HepG2 (cell line): ENCODE measurements around the gene CHRM2. TPM values are rescaled to one million over a fixed set of nuclear protein-coding genes. Genes with fewer than 3 reads are reported as not detected.

Experiments
- ATAC-seq: fragments of 200-7000 bp; cut with Tn5 transposase; 3 replicates; pipeline ENCODE4 v1.9.1; 2020; ENCODE audit warnings: mild to moderate bottlenecking, moderate library complexity
- BruUV-seq: library from RNA; stranded (reverse); fragments of 400-500 nt; replicated peaks from 2 replicates; lab custom pipeline; 2021; lab: Mats Ljungman, UMichigan
- CTCF ChIA-PET: fragments of 300-600 bp; formaldehyde crosslinking; extraction: SDS; loops from one replicate; lab custom pipeline; 2021; ENCODE audit warnings: low total read pairs, inconsistent platforms, low intra/inter-chr PET ratio; lab: Yijun Ruan, JAX
- POLR2A ChIA-PET: fragments of 350-600 bp; sonication (Branson Sonifier 250); formaldehyde crosslinking; loops from one replicate; lab custom pipeline; 2020; ENCODE audit warnings: antibody characterized with exemption, inconsistent platforms; lab: Yijun Ruan, JAX
- DNase-seq: peaks from one replicate; pipeline ENCODE4 v3.0.0-alpha.2; 2015; ENCODE audit warnings: low spot score
- FAIRE-seq: peaks from 3 replicates; lab custom pipeline; 2011; peaks lifted over from hg19 to GRCh38; lab: Jason Lieb, UNC
- H2AFZ ChIP-seq: one replicate; pipeline ENCODE4 v1.6.1; 2011; ENCODE audit warnings: low read length, inconsistent platforms
- H3K27ac ChIP-seq: fragments of 300-600 bp; 3 replicates; pipeline ENCODE4 v1.8.0; 2011; ENCODE audit warnings: mixed run types, mild to moderate bottlenecking, mixed read lengths, low read length, inconsistent platforms; ENCODE audit not compliant: insufficient read depth; ENCODE audit errors: extremely low read length
- H3K27me3 ChIP-seq, 2 experiments: fragments of 200-600 bp in 1 of 2; 2 replicates in 1 of 2; 3 replicates in 1 of 2; pipeline versions ENCODE4 v1.6.0 to v1.8.0; 2011; ENCODE audit warnings: low read length in 2 of 2, mild to moderate bottlenecking in 2 of 2, moderate library complexity in 2 of 2, inconsistent platforms in 1 of 2; ENCODE audit not compliant: insufficient read depth in 2 of 2, control insufficient read depth in 1 of 2
- H3K36me3 ChIP-seq, 2 experiments: fragments of 200-600 bp in 1 of 2; replicated peaks in 1 of 2; 2 replicates in 1 of 2; 3 replicates in 1 of 2; pipeline versions ENCODE4 v1.5.1 to v1.8.0; 2011; ENCODE audit warnings: low read length in 2 of 2, inconsistent platforms in 1 of 2; ENCODE audit not compliant: insufficient read depth in 2 of 2, control insufficient read depth in 1 of 2
- H3K4me1 ChIP-seq: 2 replicates; pipeline ENCODE4 v1.5.1; 2012; ENCODE audit warnings: low read length, inconsistent platforms; ENCODE audit not compliant: insufficient read depth
- H3K4me2 ChIP-seq: 2 replicates; pipeline ENCODE4 v1.6.0; 2011; ENCODE audit warnings: low read depth, low read length, inconsistent platforms
- H3K4me3 ChIP-seq, 3 experiments: fragments of 200-600 bp in 1 of 3; sonication (generic), shearing (Covaris generic) in 1 of 3; replicated peaks in 1 of 3; 2 replicates each; pipeline ENCODE4 v1.5.1; 2011 to 2016; ENCODE audit warnings: low read length in 3 of 3, inconsistent platforms in 2 of 3, low read depth in 2 of 3, mild to moderate bottlenecking in 2 of 3, control low read depth in 1 of 3, mixed read lengths in 1 of 3; ENCODE audit not compliant: insufficient read depth in 1 of 3
- H3K79me2 ChIP-seq: one replicate; pipeline ENCODE4 v1.6.1; 2011; ENCODE audit warnings: low read length, inconsistent platforms; ENCODE audit not compliant: insufficient read depth
- H3K9ac ChIP-seq: 2 replicates; pipeline ENCODE4 v1.6.0; 2011; ENCODE audit warnings: mild to moderate bottlenecking, low read depth, low read length, inconsistent platforms; ENCODE audit not compliant: insufficient read depth
- H3K9me3 ChIP-seq: 2 replicates; pipeline ENCODE4 v1.5.1; 2012; ENCODE audit warnings: mild to moderate bottlenecking, low read length
- H4K20me1 ChIP-seq: 2 replicates; pipeline ENCODE4 v1.6.0; 2011; ENCODE audit warnings: inconsistent platforms, mild to moderate bottlenecking, low read length, moderate library complexity; ENCODE audit not compliant: insufficient read depth
- ATRX ChIP-seq: sonication (generic); formaldehyde crosslinking; IDR thresholded peaks from 2 replicates; pipeline ENCODE4 v1.4.0; 2020; ENCODE audit warnings: missing genetic modification reagents, borderline replicate concordance
- FOXK2 ChIP-seq: fragments of 450-650 bp; IDR thresholded peaks from 2 replicates; pipeline ENCODE4 v1.6.1; 2016
- HOXA9 ChIP-seq: sonication (generic); formaldehyde crosslinking; IDR thresholded peaks from 2 replicates; pipeline ENCODE4 v1.8.1; 2022; ENCODE audit warnings: missing genetic modification reagents, mild to moderate bottlenecking, moderate library complexity, borderline replicate concordance
- MTF1 ChIP-seq: sonication (generic); formaldehyde crosslinking; IDR thresholded peaks from 2 replicates; pipeline ENCODE4 v1.5.0; 2020; ENCODE audit warnings: missing genetic modification reagents
- SP5 ChIP-seq: IDR thresholded peaks from 2 replicates; pipeline ENCODE4 v1.6.1; 2016; ENCODE audit warnings: low read depth, borderline replicate concordance
- ZFP36L2 ChIP-seq: sonication (generic); formaldehyde crosslinking; IDR thresholded peaks from 2 replicates; pipeline ENCODE4 v1.4.0; 2020; ENCODE audit warnings: missing genetic modification reagents
- ZNF607 ChIP-seq: sonication (generic); formaldehyde crosslinking; IDR thresholded peaks from 2 replicates; pipeline ENCODE4 v1.5.1; 2020; ENCODE audit warnings: missing genetic modification reagents, mild to moderate bottlenecking, borderline replicate concordance
- WGBS: methylation state at CpG from one replicate; pipeline ENCODE4 v1.1.6; 2017; ENCODE audit warnings: low lambda C conversion rate; 5-methylcytosine and 5-hydroxymethylcytosine counted together
- in situ Hi-C: cut with HindIII; loops from 2 replicates; pipeline ENCODE4 v1.10.0; 2017; ENCODE audit warnings: low pct_unique_long_range_greater_than_20kb; ENCODE audit not compliant: extremely low pct_ligation_motif_present
- intact Hi-C: fragments of 100-400 bp; cut with micrococcal nuclease; formaldehyde crosslinking; loops from one replicate; pipeline ENCODE4 v1.10.0; 2022; ENCODE audit not compliant: unreplicated experiment
- polyA plus RNA-seq, 8 experiments: library from polyadenylated mRNA; depleted of rRNA in 3 of 8; stranded (reverse) in 7 of 8; unstranded in 1 of 8; fragments of >200 nt; fragmentation: Illumina TruSeq in 4 of 8; extraction: Trizol in 4 of 8; gene quantifications; 2 replicates each; pipeline versions ENCODE4 v1.2.1 to v1.2.3, GENCODE V29; 2011 to 2016; ENCODE audit warnings: low read depth in 4 of 8, missing spikeins in 1 of 8, mixed read lengths in 1 of 8; ENCODE audit not compliant: insufficient read depth in 1 of 8
- total RNA-seq, 5 experiments: library from RNA; depleted of rRNA; stranded (reverse); fragments of >200 nt; fragmentation: Illumina TruSeq; extraction: Trizol; gene quantifications; 2 replicates each; pipeline ENCODE4 v1.2.3, GENCODE V29; 2016; ENCODE audit warnings: low read depth in 1 of 5
- TF ChIP-seq, protein P1 (sequence below): sonication (generic); formaldehyde crosslinking; IDR thresholded peaks from 2 replicates; pipeline ENCODE4 v1.4.0; 2020; ENCODE audit warnings: low read depth, mild to moderate bottlenecking, missing genetic modification reagents
- TF ChIP-seq, protein P2 (sequence below), 2 experiments: fragments of 450-650 bp in 1 of 2; sonication (generic) in 1 of 2; formaldehyde crosslinking; IDR thresholded peaks; 2 replicates each; pipeline versions ENCODE4 v1.5.0 to v1.8.0; 2020 to 2022; ENCODE audit warnings: mild to moderate bottlenecking in 1 of 2, missing genetic modification reagents in 1 of 2

CHRM2 gene
- total and polyA plus RNA-seq, 2 of the 13 experiments (the other 11 are each of a cell fraction or from before 2014, with no cell fraction given) = not detected

- TF ChIP-seq, protein P1, sequence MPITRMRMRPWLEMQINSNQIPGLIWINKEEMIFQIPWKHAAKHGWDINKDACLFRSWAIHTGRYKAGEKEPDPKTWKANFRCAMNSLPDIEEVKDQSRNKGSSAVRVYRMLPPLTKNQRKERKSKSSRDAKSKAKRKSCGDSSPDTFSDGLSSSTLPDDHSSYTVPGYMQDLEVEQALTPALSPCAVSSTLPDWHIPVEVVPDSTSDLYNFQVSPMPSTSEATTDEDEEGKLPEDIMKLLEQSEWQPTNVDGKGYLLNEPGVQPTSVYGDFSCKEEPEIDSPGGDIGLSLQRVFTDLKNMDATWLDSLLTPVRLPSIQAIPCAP (CRISPR knock-in tag) = no peak
These were observed 8.6 kb upstream of the CHRM2 start (continued) for GRCh38 chr7:136859803-136860202.

- FAIRE-seq = no peak
- no peak overlapping the region for H3K4me2 ChIP-seq
- POLR2A ChIA-PET = no interaction called here
- H3K4me3 ChIP-seq = no peak overlapping the region
- no peak overlapping the region for H3K27ac ChIP-seq
- WGBS = 35% methylated on average over 8 of the region's 10 CpGs
- intact Hi-C loops (no loop called here), in situ Hi-C loops (no loop called here)
- H3K79me2 ChIP-seq = no peaks in the 10 kb centered on the region
- no peaks in the 10 kb centered on the region for H3K9me3 ChIP-seq
- DNase-seq = no peak
- H3K27me3 ChIP-seq = 0 out of 5 replicates have a peak, but pooled peaks cover 0 to 5% of the 10 kb centered on the region in 2 experiments
- no peak overlapping the region for H3K9ac ChIP-seq
- no peak overlapping the region for H2AFZ ChIP-seq
- no peaks in the 10 kb centered on the region for H4K20me1 ChIP-seq
- H3K4me1 ChIP-seq = no peaks in the 10 kb centered on the region
- TF ChIP-seq, protein P2, sequence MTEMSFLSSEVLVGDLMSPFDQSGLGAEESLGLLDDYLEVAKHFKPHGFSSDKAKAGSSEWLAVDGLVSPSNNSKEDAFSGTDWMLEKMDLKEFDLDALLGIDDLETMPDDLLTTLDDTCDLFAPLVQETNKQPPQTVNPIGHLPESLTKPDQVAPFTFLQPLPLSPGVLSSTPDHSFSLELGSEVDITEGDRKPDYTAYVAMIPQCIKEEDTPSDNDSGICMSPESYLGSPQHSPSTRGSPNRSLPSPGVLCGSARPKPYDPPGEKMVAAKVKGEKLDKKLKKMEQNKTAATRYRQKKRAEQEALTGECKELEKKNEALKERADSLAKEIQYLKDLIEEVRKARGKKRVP (CRISPR knock-in tag; IDR thresholded peaks at IDR 0.05) = no peak
- no peak for TF ChIP-seq HOXA9 (CRISPR knock-in tag)
- TF ChIP-seq ZFP36L2 (CRISPR knock-in tag) = no peak
- TF ChIP-seq MTF1 (CRISPR knock-in tag) = no peak
- TF ChIP-seq FOXK2 = no peak
- TF ChIP-seq ATRX = no peak
- no peak for TF ChIP-seq SP5 (CRISPR knock-in tag)
- TF ChIP-seq ZNF607 (CRISPR knock-in tag) = no peak
- CTCF ChIA-PET = no interaction called here
- BruUV-seq = no TSS peak
- H3K36me3 ChIP-seq = no peaks in the 10 kb centered on the region
- ATAC-seq = no peak
These were observed 3.2 kb upstream of the CHRM2 start for GRCh38 chr7:136865236-136865635.
